ENCODE measurements around the gene MAD1L1. TPM values are rescaled to one million over a fixed set of nuclear protein-coding genes. Genes with fewer than 3 reads are reported as not detected.

Gene MAD1L1
- total RNA-seq, 1 donor from 2014 or later: 48.4 TPM

GRCh38 chr7:1923409-1924257 lies 309.1 kb downstream of the MAD1L1 start:
- Histone ChIP-seq H3K27ac (no peak overlapping the region), H3K4me3 (no peak overlapping the region), H3K27me3 (no peaks in the 10 kb centered on the region), H3K4me1 (peaks cover 15% of the 10 kb centered on the region), H3K9me3 (no peaks in the 10 kb centered on the region), H3K36me3 (no peaks in the 10 kb centered on the region)
- ATAC-seq (no peak), DNase-seq (no peak)
- intact Hi-C loops (cut with DNase I): no loop called here
- TF ChIP-seq CTCF (IDR thresholded peaks at IDR 0.05): no peak

- Histone ChIP-seq H3K4me1 (peaks cover 15% of the 10 kb centered on the region), H3K36me3 (no peaks in the 10 kb centered on the region), H3K27ac (no peak overlapping the region), H3K27me3 (no peaks in the 10 kb centered on the region), H3K4me3 (no peak overlapping the region), H3K9me3 (no peaks in the 10 kb centered on the region)
- intact Hi-C loops (cut with DNase I): no loop called here
- TF ChIP-seq CTCF (IDR thresholded peaks at IDR 0.05): no peak
- no peak for DNase-seq
- no peak for ATAC-seq
These were observed 309.9 kb downstream of the MAD1L1 start for GRCh38 chr7:1922870-1923236.

GRCh38 chr7:1922071-1922869 lies 310.5 kb downstream of the MAD1L1 start:
- intact Hi-C loops (cut with DNase I): no loop called here
- peaks cover 19% of the 10 kb centered on the region for H3K4me1 ChIP-seq
- peak; percentile 5 for ATAC-seq
- no peak for TF ChIP-seq CTCF (IDR thresholded peaks at IDR 0.05)
- no peak for DNase-seq
- H3K27ac ChIP-seq: no peak overlapping the region
- no peaks in the 10 kb centered on the region for H3K9me3 ChIP-seq
- H3K4me3 ChIP-seq: no peak overlapping the region
- H3K36me3 ChIP-seq: no peaks in the 10 kb centered on the region
- H3K27me3 ChIP-seq: no peaks in the 10 kb centered on the region

- TF ChIP-seq CTCF (IDR thresholded peaks at IDR 0.05): no peak
- ATAC-seq: no peak
- Histone ChIP-seq H3K4me1 (peaks cover 21% of the 10 kb centered on the region), H3K36me3 (no peaks in the 10 kb centered on the region), H3K4me3 (no peak overlapping the region), H3K9me3 (no peaks in the 10 kb centered on the region), H3K27ac (no peak overlapping the region), H3K27me3 (no peaks in the 10 kb centered on the region)
- no peak for DNase-seq
- intact Hi-C loops (cut with DNase I): no loop called here
These were observed 311.9 kb downstream of the MAD1L1 start for GRCh38 chr7:1920881-1921280.

- Histone ChIP-seq H3K27ac (no peak overlapping the region), H3K27me3 (no peaks in the 10 kb centered on the region), H3K9me3 (no peaks in the 10 kb centered on the region), H3K4me1 (peaks cover 21% of the 10 kb centered on the region), H3K4me3 (no peak overlapping the region), H3K36me3 (no peaks in the 10 kb centered on the region)
- ATAC-seq (peak; percentile 36), DNase-seq (no peak)
- intact Hi-C loops (cut with DNase I): no loop called here
- no peak for TF ChIP-seq CTCF (IDR thresholded peaks at IDR 0.05)
These were observed 312.5 kb downstream of the MAD1L1 start for GRCh38 chr7:1920266-1920681.

Data from upper lobe of right lung (tissue), 1 donor.